GM12878 (cell line): Measurements from ENCODE around the gene FAM241A. TPM values are rescaled to one million over a fixed set of nuclear protein-coding genes. Genes with fewer than 3 reads are reported as not detected.

Source experiments
- ATAC-seq: fragments of 200-7000 bp; cut with Tn5 transposase; 3 replicates; pipeline ENCODE4 v1.9.1; 2020; ENCODE audit warnings: mild to moderate bottlenecking, moderate library complexity
- BruUV-seq: library from RNA; stranded (reverse); fragments of 400-500 nt; replicated peaks from 2 replicates; lab custom pipeline; 2021; lab: Mats Ljungman, UMichigan
- CTCF ChIA-PET: fragments of 300-600 bp; sonication (Branson Sonifier 250); formaldehyde crosslinking; extraction: SDS; loops from one replicate; lab custom pipeline; 2021; ENCODE audit warnings: inconsistent platforms; lab: Yijun Ruan, JAX
- POLR2A ChIA-PET: fragments of 350-600 bp; formaldehyde crosslinking; extraction: SDS; loops from one replicate; lab custom pipeline; 2021; ENCODE audit warnings: inconsistent platforms; lab: Charles Lee
- RAD21 ChIA-PET: fragments of 300-600 bp; sonication (Branson Sonifier 250); formaldehyde crosslinking; loops from one replicate; lab custom pipeline; 2023; ENCODE audit warnings: antibody characterized with exemption; ENCODE audit not compliant: unreplicated experiment; lab: Charles Lee
- SMC1A ChIA-PET: fragments of 300-600 bp; sonication (Branson Sonifier 250); formaldehyde crosslinking; loops from one replicate; lab custom pipeline; 2023; ENCODE audit not compliant: unreplicated experiment, uncharacterized antibody; lab: Charles Lee
- DNase-seq: peaks from one replicate; pipeline ENCODE4 v3.0.0-alpha.2; 2011; ENCODE audit warnings: low read depth, low spot score
- FAIRE-seq: peaks from 3 replicates; lab custom pipeline; 2011; peaks lifted over from hg19 to GRCh38; lab: Jason Lieb, UNC
- H2AFZ ChIP-seq: 2 replicates; pipeline ENCODE4 v1.6.0; 2011; ENCODE audit warnings: low read depth, low read length, control low read depth; ENCODE audit not compliant: control insufficient read depth
- H3K27ac ChIP-seq: 2 replicates; pipeline ENCODE4 v1.5.1; 2011; ENCODE audit warnings: control low read depth; ENCODE audit not compliant: control insufficient read depth, insufficient read depth
- H3K27me3 ChIP-seq, 2 experiments: replicated peaks in 1 of 2; 2 replicates each; pipeline versions ENCODE4 v1.6.0 to v1.6.1; 2011; ENCODE audit warnings: low read length in 1 of 2; ENCODE audit not compliant: control insufficient read depth in 2 of 2, insufficient read depth in 2 of 2
- H3K36me3 ChIP-seq, 2 experiments: 2 replicates each; pipeline ENCODE4 v1.5.1; 2011; ENCODE audit warnings: low read length in 1 of 2; ENCODE audit not compliant: control insufficient read depth in 2 of 2, insufficient read depth in 2 of 2
- H3K4me1 ChIP-seq: 2 replicates; pipeline ENCODE4 v1.6.1; 2011; ENCODE audit warnings: mild to moderate bottlenecking, low read length, moderate library complexity, mixed read lengths; ENCODE audit not compliant: control insufficient read depth, insufficient read depth
- H3K4me2 ChIP-seq: 2 replicates; pipeline ENCODE4 v1.6.0; 2011; ENCODE audit warnings: control low read depth; ENCODE audit not compliant: control insufficient read depth, insufficient read depth
- H3K4me3 ChIP-seq: fragments of 200-600 bp; sonication (generic); 2 replicates; pipeline ENCODE4 v1.5.1; 2016
- H3K79me2 ChIP-seq: 2 replicates; pipeline ENCODE4 v1.6.0; 2011; ENCODE audit warnings: low read length; ENCODE audit not compliant: control insufficient read depth, insufficient read depth
- H3K9ac ChIP-seq: 2 replicates; pipeline ENCODE4 v1.8.0; 2011; ENCODE audit warnings: low read length, control low read depth, mixed read lengths; ENCODE audit not compliant: control insufficient read depth, insufficient read depth
- H3K9me3 ChIP-seq: replicated peaks from 3 replicates; pipeline ENCODE4 v1.5.1; 2011; ENCODE audit warnings: mild to moderate bottlenecking, low read length; ENCODE audit not compliant: control insufficient read depth, insufficient read depth
- H4K20me1 ChIP-seq: 2 replicates; pipeline ENCODE4 v1.6.0; 2011; ENCODE audit not compliant: control insufficient read depth, insufficient read depth
- EZH2 ChIP-seq: IDR thresholded peaks from 2 replicates; pipeline ENCODE4 v1.6.1; 2012; ENCODE audit warnings: low read depth, mild to moderate bottlenecking, control low read depth, inconsistent platforms, low read length, borderline replicate concordance; ENCODE audit not compliant: control insufficient read depth
- FOXM1 ChIP-seq: IDR thresholded peaks from 2 replicates; pipeline ENCODE4 v1.6.1; 2012; ENCODE audit warnings: low read depth, mild to moderate bottlenecking, inconsistent platforms, low read length, moderate library complexity
- NBN ChIP-seq: fragments of 450-650 bp; IDR thresholded peaks from 2 replicates; pipeline ENCODE4 v1.6.1; 2016
- NFIC ChIP-seq: IDR thresholded peaks from 2 replicates; pipeline ENCODE4 v1.6.1; 2012; ENCODE audit warnings: low read depth, mild to moderate bottlenecking, inconsistent platforms, low read length, moderate library complexity
- NR2C1 ChIP-seq: fragments of 450-650 bp; IDR thresholded peaks from 2 replicates; pipeline ENCODE4 v1.6.1; 2017; ENCODE audit warnings: antibody characterized with exemption, mild to moderate bottlenecking, moderate library complexity
- PKNOX1 ChIP-seq: fragments of 450-650 bp; IDR thresholded peaks from 2 replicates; pipeline ENCODE4 v1.6.1; 2016; ENCODE audit warnings: mild to moderate bottlenecking
- POU2F2 ChIP-seq: IDR thresholded peaks from 3 replicates; pipeline ENCODE4 v1.6.1; 2011; ENCODE audit warnings: low read depth, mild to moderate bottlenecking, low read length, borderline replicate concordance
- RAD51 ChIP-seq: fragments of 450-650 bp; IDR thresholded peaks from 2 replicates; pipeline ENCODE4 v1.6.1; 2016; ENCODE audit warnings: moderate library complexity, mild to moderate bottlenecking, inconsistent platforms
- SIN3A ChIP-seq: IDR thresholded peaks from 2 replicates; pipeline ENCODE4 v1.6.1; 2012; ENCODE audit warnings: low read depth, low read length, improper control_type of control experiment
- SMAD1 ChIP-seq: fragments of 450-650 bp; IDR thresholded peaks from 2 replicates; pipeline ENCODE4 v1.6.1; 2018; ENCODE audit warnings: mild to moderate bottlenecking, low read depth; ENCODE audit not compliant: partially characterized antibody
- SMC3 ChIP-seq: IDR thresholded peaks from 2 replicates; pipeline ENCODE4 v1.6.1; 2011; ENCODE audit warnings: low read length, improper control_type of control experiment, borderline replicate concordance
- SP1 ChIP-seq: IDR thresholded peaks from one replicate; pipeline ENCODE4 v1.6.1; 2011; ENCODE audit warnings: low read depth, low read length
- SUZ12 ChIP-seq: fragments of 200-600 bp; sonication (generic); IDR thresholded peaks from one replicate; pipeline ENCODE4 v1.6.1; 2018; ENCODE audit warnings: antibody characterized with exemption, mild to moderate bottlenecking; ENCODE audit not compliant: unreplicated experiment
- TCF12 ChIP-seq: IDR thresholded peaks from 2 replicates; pipeline ENCODE4 v1.6.1; 2011; ENCODE audit warnings: low read depth, mild to moderate bottlenecking, low read length
- YBX1 ChIP-seq: fragments of 450-650 bp; IDR thresholded peaks from 2 replicates; pipeline ENCODE4 v1.6.1; 2016; ENCODE audit warnings: antibody characterized with exemption
- ZNF24 ChIP-seq: fragments of 450-650 bp; IDR thresholded peaks from 2 replicates; pipeline ENCODE4 v1.6.1; 2017; ENCODE audit warnings: antibody characterized with exemption, mild to moderate bottlenecking
- WGBS: methylation state at CpG from one replicate; pipeline ENCODE4 v1.1.6; 2016; ENCODE audit warnings: low lambda C conversion rate; ENCODE audit not compliant: insufficient replicate concordance, insufficient coverage; ENCODE audit errors: missing lambda C conversion rate; 5-methylcytosine and 5-hydroxymethylcytosine counted together
- in situ Hi-C: fragments of 300-500 bp; cut with MboI; formaldehyde crosslinking; loops from 9 replicates; pipeline ENCODE4 v1.14.3; 2018; ENCODE audit warnings: mixed read lengths
- intact Hi-C: fragments of 100-400 bp; cut with micrococcal nuclease; formaldehyde crosslinking; loops from one replicate; pipeline ENCODE4 v1.14.2; 2022; ENCODE audit not compliant: unreplicated experiment
- polyA plus RNA-seq, 11 experiments: library from polyadenylated mRNA; depleted of rRNA in 4 of 11; unstranded in 6 of 11; stranded (reverse) in 5 of 11; fragments of >200 nt; fragmentation: Nextera tagmentation in 4 of 11; fragmentation: Illumina TruSeq in 1 of 11; extraction: Ambion mirVana in 4 of 11; extraction: Trizol in 1 of 11; gene quantifications; 1 replicate in 1 of 11; 2 replicates in 10 of 11; pipeline versions ENCODE4 v1.2.1 to v1.2.3, GENCODE V29; 2011 to 2016; ENCODE audit warnings: inconsistent platforms in 2 of 11, missing spikeins in 2 of 11, low read depth in 1 of 11
- total RNA-seq, 4 experiments: library from RNA; depleted of rRNA in 3 of 4; stranded (reverse); fragments of >200 nt in 3 of 4; fragmentation: Illumina TruSeq in 1 of 4; extraction: Trizol in 1 of 4; gene quantifications; 2 replicates each; pipeline versions ENCODE4 v1.2.1 to v1.2.3, GENCODE V29; 2013 to 2021
- TF ChIP-seq, protein P1 (sequence below): fragments of 450-650 bp; IDR thresholded peaks from 2 replicates; pipeline ENCODE4 v1.6.1; 2017; ENCODE audit warnings: mild to moderate bottlenecking
- TF ChIP-seq, protein P2 (sequence below): IDR thresholded peaks from 2 replicates; pipeline ENCODE4 v1.6.1; 2011; ENCODE audit warnings: low read depth, mild to moderate bottlenecking, low read length, moderate library complexity, borderline replicate concordance; ENCODE audit errors: extremely low read depth
- TF ChIP-seq, protein P3 (sequence below): IDR thresholded peaks from 2 replicates; pipeline ENCODE4 v1.6.1; 2011; ENCODE audit warnings: mild to moderate bottlenecking, low read depth, low read length, moderate library complexity; ENCODE audit not compliant: insufficient replicate concordance

FAM241A gene
- total and polyA plus RNA-seq, 10 of the 15 experiments (the other 5 are each of a cell fraction or from before 2014, with no cell fraction given), result 0.20 to 7.5 (median 2.4) TPM

GRCh38 chr4:112222219-112222955 lies 77.1 kb downstream of the FAM241A start (continued):
- TF ChIP-seq, protein P1, sequence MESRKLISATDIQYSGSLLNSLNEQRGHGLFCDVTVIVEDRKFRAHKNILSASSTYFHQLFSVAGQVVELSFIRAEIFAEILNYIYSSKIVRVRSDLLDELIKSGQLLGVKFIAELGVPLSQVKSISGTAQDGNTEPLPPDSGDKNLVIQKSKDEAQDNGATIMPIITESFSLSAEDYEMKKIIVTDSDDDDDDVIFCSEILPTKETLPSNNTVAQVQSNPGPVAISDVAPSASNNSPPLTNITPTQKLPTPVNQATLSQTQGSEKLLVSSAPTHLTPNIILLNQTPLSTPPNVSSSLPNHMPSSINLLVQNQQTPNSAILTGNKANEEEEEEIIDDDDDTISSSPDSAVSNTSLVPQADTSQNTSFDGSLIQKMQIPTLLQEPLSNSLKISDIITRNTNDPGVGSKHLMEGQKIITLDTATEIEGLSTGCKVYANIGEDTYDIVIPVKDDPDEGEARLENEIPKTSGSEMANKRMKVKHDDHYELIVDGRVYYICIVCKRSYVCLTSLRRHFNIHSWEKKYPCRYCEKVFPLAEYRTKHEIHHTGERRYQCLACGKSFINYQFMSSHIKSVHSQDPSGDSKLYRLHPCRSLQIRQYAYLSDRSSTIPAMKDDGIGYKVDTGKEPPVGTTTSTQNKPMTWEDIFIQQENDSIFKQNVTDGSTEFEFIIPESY, result no peak
- TF ChIP-seq EZH2 (no peak), SMC3 (no peak), NR2C1 (no peak), PKNOX1 (no peak)

DNA sequence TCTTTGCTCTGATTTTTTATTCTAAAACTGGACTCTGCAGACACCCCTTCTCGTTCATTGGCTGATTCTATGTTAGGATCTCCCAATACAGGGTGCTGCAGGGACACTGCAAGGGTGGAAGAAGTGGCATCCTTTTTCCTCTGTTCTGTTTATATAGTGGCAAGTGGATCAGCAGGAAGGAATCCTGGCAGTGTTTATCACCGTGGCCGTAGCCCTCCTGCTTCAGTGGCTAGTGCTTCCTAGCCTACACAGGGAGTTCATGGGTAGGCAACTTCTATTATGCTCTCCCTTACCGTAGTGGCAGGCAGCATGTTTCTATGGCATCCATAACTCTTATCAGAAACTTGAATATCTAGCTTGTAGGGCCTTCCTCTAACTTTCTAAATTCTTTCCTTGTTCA lies 79.9 kb downstream of the FAM241A start:
- ChIA-PET SMC1A (interaction anchor here (1.1 to 1.6 kb wide), 3 partner anchors 8 to 26 kb away, joined by 3 to 6 read pairs (median 5); no protein-coding TSS in a partner anchor), POLR2A (interaction anchor here (0.8 kb wide), 1 partner anchor 296 kb away, joined by 3 read pairs; no protein-coding TSS in a partner anchor), RAD21 (interaction anchor here (1.1 to 2.0 kb wide), 3 partner anchors 8 to 10 kb away, joined by 3 to 7 read pairs (median 4); no protein-coding TSS in a partner anchor), CTCF (interaction anchor here (0.6 to 1.8 kb wide), 4 partner anchors 9 to 149 kb away, joined by 3 to 6 read pairs (median 4); no protein-coding TSS in a partner anchor)
- ATAC-seq (no peak; the same call in 1 of the 3 replicates), DNase-seq (no peak), FAIRE-seq (no peak)
- 52% methylated on average over 4 of the region's 4 CpGs for WGBS
- no TSS peak for BruUV-seq
- Histone ChIP-seq H3K79me2 (no peaks in the 10 kb centered on the region), H3K9me3 (peaks cover 2% of the 10 kb centered on the region; the same call in 2 of the 3 replicates), H3K27me3 (no peaks in the 10 kb centered on the region), H2AFZ (no peak overlapping the region), H3K4me2 (no peak overlapping the region), H3K27ac (no peak overlapping the region), H3K4me1 (no peaks in the 10 kb centered on the region), H3K36me3 (no peaks in the 10 kb centered on the region), H3K9ac (no peak overlapping the region), H3K4me3 (no peak overlapping the region), H4K20me1 (no peaks in the 10 kb centered on the region)
- in situ Hi-C loops, result no loop called here
- intact Hi-C loops, result no loop called here
- TF ChIP-seq ZNF24, result no peak
- no peak for TF ChIP-seq YBX1
- TF ChIP-seq NBN, result no peak
- TF ChIP-seq RAD51, result no peak
- no peak for TF ChIP-seq FOXM1
- TF ChIP-seq SIN3A, result no peak
- no peak for TF ChIP-seq NFIC
- no peak for TF ChIP-seq TCF12
- no peak for TF ChIP-seq SMAD1
- TF ChIP-seq POU2F2, result no peak
- TF ChIP-seq, protein P2, sequence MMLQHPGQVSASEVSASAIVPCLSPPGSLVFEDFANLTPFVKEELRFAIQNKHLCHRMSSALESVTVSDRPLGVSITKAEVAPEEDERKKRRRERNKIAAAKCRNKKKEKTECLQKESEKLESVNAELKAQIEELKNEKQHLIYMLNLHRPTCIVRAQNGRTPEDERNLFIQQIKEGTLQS, result no peak
- TF ChIP-seq NR2C1, result no peak
- no peak for TF ChIP-seq SP1
- TF ChIP-seq, protein P3, sequence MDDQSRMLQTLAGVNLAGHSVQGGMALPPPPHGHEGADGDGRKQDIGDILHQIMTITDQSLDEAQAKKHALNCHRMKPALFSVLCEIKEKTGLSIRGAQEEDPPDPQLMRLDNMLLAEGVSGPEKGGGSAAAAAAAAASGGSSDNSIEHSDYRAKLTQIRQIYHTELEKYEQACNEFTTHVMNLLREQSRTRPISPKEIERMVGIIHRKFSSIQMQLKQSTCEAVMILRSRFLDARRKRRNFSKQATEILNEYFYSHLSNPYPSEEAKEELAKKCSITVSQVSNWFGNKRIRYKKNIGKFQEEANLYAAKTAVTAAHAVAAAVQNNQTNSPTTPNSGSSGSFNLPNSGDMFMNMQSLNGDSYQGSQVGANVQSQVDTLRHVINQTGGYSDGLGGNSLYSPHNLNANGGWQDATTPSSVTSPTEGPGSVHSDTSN, result no peak
- no peak for TF ChIP-seq SUZ12
